Measurements from ENCODE around the gene EGFR. TPM values are rescaled to one million over a fixed set of nuclear protein-coding genes. Genes with fewer than 3 reads are reported as not detected.
A peak's percentile ranks its signal among the peaks of the same experiment; 100 is the strongest.

The EGFR gene
- total RNA-seq, 1 experiment from 2014 or later: 50.0 TPM

DNA sequence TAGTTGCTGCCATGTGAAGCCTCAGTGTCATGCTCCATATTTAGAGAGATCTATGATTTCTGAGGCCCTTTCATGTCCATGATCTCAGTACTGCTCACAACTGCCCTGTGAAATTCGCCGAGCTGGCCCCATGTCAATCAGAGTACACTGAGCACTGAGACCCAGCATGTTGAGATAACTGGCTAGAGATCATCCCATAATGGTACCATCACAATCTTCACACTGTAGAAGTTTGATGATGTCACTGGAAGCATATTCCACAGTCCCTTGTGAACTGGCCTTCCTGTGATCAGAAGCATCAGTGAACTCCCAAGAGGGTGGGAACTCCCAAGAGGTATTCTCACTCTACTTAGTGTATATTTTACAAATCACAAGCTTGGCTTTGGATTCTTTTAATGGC lies 116.0 kb downstream of the EGFR start:
- Histone ChIP-seq H3K27ac (ENCODE audit: low read length) (peak overlapping the region; percentile 99), H3K9ac (ENCODE audit: low read length) (peak overlapping the region; percentile 88), H3K4me1 (ENCODE audit: insufficient read depth, low read length) (peaks cover 61% of the 10 kb centered on the region), H3K79me2 (ENCODE audit: low read length) (peaks cover 71% of the 10 kb centered on the region), H3K36me3 (ENCODE audit: low read depth, low read length) (no peaks in the 10 kb centered on the region), H4K20me1 (ENCODE audit: low read length) (no peaks in the 10 kb centered on the region), H3K9me3 (ENCODE audit: low read length) (no peaks in the 10 kb centered on the region), H3K4me3 (ENCODE audit: low read length) (no peak overlapping the region), H3K9me2 (replicated peaks; ENCODE audit: low read length) (no peaks in the 10 kb centered on the region), H3K27me3 (ENCODE audit: low read length) (no peaks in the 10 kb centered on the region), H3K4me2 (ENCODE audit: low read length) (peak overlapping the region; percentile 74; the same call in 1 of the 2 replicates), H3F3A (ENCODE audit: low read length, unreplicated experiment) (peaks cover 6% of the 10 kb centered on the region), H2AFZ (ENCODE audit: low read length) (no peak overlapping the region)
- ATAC-seq (no peak), DNase-seq (no peak)
- ChIA-PET CTCF (no interaction called here), POLR2A (ENCODE audit: unreplicated experiment) (no interaction called here)
- intact Hi-C loops (cut with micrococcal nuclease): loop anchor here (5.0 kb wide), 2 partner anchors 347 to 362 kb away; no protein-coding TSS in a partner anchor
- TF ChIP-seq EZH2 (IDR thresholded peaks at IDR 0.05; ENCODE audit: low read length, unreplicated experiment): no peak
- TF ChIP-seq, protein P1, sequence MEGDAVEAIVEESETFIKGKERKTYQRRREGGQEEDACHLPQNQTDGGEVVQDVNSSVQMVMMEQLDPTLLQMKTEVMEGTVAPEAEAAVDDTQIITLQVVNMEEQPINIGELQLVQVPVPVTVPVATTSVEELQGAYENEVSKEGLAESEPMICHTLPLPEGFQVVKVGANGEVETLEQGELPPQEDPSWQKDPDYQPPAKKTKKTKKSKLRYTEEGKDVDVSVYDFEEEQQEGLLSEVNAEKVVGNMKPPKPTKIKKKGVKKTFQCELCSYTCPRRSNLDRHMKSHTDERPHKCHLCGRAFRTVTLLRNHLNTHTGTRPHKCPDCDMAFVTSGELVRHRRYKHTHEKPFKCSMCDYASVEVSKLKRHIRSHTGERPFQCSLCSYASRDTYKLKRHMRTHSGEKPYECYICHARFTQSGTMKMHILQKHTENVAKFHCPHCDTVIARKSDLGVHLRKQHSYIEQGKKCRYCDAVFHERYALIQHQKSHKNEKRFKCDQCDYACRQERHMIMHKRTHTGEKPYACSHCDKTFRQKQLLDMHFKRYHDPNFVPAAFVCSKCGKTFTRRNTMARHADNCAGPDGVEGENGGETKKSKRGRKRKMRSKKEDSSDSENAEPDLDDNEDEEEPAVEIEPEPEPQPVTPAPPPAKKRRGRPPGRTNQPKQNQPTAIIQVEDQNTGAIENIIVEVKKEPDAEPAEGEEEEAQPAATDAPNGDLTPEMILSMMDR (conservative IDR thresholded peaks at IDR 0.05; ENCODE audit: low read depth, low read length): no peak
- TF ChIP-seq EZH2phosphoT487 (IDR thresholded peaks at IDR 0.05; ENCODE audit: borderline replicate concordance, low read length): no peak
- no TSS peak for BruUV-seq (replicated peaks)

DNA sequence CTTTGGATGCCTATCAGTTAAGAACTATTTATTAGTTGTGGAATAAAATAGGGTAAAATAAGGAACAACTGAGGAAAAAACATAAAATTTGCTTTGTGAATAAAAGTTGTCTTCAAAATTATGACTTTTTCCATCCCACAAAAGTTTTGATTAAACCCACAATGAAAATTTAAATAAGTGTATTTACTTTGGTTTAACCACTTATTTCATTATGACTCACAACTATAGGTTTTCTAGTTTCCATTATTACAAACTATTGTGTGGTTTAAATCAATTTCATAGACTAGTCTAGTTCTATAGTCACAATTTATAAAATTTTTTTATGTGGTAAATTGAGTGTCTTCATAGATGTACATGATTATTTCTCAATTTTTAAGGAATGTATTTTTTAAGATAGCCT lies 116.6 kb downstream of the EGFR start:
- DNase-seq (no peak), ATAC-seq (no peak)
- H3K9ac ChIP-seq (ENCODE audit: low read length): peak overlapping the region; percentile 88; the same call in 1 of the 2 replicates
- H2AFZ ChIP-seq (ENCODE audit: low read length): no peak overlapping the region
- ChIA-PET CTCF (no interaction called here), POLR2A (ENCODE audit: unreplicated experiment) (no interaction called here)
- H3K9me3 ChIP-seq (ENCODE audit: low read length): no peaks in the 10 kb centered on the region
- H3K79me2 ChIP-seq (ENCODE audit: low read length): peaks cover 71% of the 10 kb centered on the region
- H3F3A ChIP-seq (ENCODE audit: low read length, unreplicated experiment): peaks cover 6% of the 10 kb centered on the region
- BruUV-seq (replicated peaks): no TSS peak
- peaks cover 4% of the 10 kb centered on the region; the same call in 1 of the 2 replicates for H3K36me3 ChIP-seq (ENCODE audit: low read depth, low read length)
- no peaks in the 10 kb centered on the region for H3K9me2 ChIP-seq (replicated peaks; ENCODE audit: low read length)
- H4K20me1 ChIP-seq (ENCODE audit: low read length): no peaks in the 10 kb centered on the region
- H3K4me3 ChIP-seq (ENCODE audit: low read length): no peak overlapping the region
- TF ChIP-seq, protein P1 (conservative IDR thresholded peaks at IDR 0.05; ENCODE audit: low read depth, low read length): no peak
- no peak for TF ChIP-seq EZH2 (IDR thresholded peaks at IDR 0.05; ENCODE audit: low read length, unreplicated experiment)
- TF ChIP-seq EZH2phosphoT487 (IDR thresholded peaks at IDR 0.05; ENCODE audit: borderline replicate concordance, low read length): no peak
- peak overlapping the region; percentile 99 for H3K27ac ChIP-seq (ENCODE audit: low read length)
- H3K4me2 ChIP-seq (ENCODE audit: low read length): peak overlapping the region; percentile 74; the same call in 1 of the 2 replicates
- no peaks in the 10 kb centered on the region for H3K27me3 ChIP-seq (ENCODE audit: low read length)
- peaks cover 54% of the 10 kb centered on the region for H3K4me1 ChIP-seq (ENCODE audit: insufficient read depth, low read length)
- intact Hi-C loops (cut with micrococcal nuclease): no loop called here

DNA sequence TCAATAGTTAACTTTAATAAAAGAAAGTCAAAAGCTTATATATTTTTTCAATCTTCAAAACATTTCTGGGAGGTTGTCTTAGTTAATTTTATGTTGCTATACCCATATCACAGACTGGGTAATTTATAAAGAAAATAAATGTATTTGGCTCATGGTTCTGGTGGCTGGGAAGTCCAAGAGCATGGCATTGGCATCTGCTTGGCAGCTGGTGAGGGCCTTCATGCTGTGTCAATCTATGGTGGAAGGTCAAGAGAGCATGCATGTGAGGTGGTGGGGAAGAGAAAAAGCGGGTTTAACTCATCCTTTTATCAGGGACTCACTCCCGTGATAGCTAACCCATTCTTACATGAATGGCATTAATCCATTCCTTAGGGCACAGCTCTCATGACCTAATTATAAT lies 119.8 kb downstream of the EGFR start:
- BruUV-seq (replicated peaks): no TSS peak
- ChIA-PET POLR2A (ENCODE audit: unreplicated experiment) (no interaction called here), CTCF (no interaction called here)
- no peaks in the 10 kb centered on the region for H4K20me1 ChIP-seq (ENCODE audit: low read length)
- no peak overlapping the region for H3K9ac ChIP-seq (ENCODE audit: low read length)
- no peak for ATAC-seq
- no peak overlapping the region for H3K4me2 ChIP-seq (ENCODE audit: low read length)
- no peak overlapping the region for H3K4me3 ChIP-seq (ENCODE audit: low read length)
- no peaks in the 10 kb centered on the region for H3K9me3 ChIP-seq (ENCODE audit: low read length)
- H3F3A ChIP-seq (ENCODE audit: low read length, unreplicated experiment): no peaks in the 10 kb centered on the region
- no peak overlapping the region for H3K27ac ChIP-seq (ENCODE audit: low read length)
- no peak overlapping the region for H2AFZ ChIP-seq (ENCODE audit: low read length)
- H3K36me3 ChIP-seq (ENCODE audit: low read depth, low read length): peaks cover 22% of the 10 kb centered on the region
- peaks cover 25% of the 10 kb centered on the region for H3K4me1 ChIP-seq (ENCODE audit: insufficient read depth, low read length)
- H3K27me3 ChIP-seq (ENCODE audit: low read length): no peaks in the 10 kb centered on the region
- no peak for TF ChIP-seq EZH2 (IDR thresholded peaks at IDR 0.05; ENCODE audit: low read length, unreplicated experiment)
- TF ChIP-seq, protein P1 (conservative IDR thresholded peaks at IDR 0.05; ENCODE audit: low read depth, low read length): no peak
- no peak for TF ChIP-seq EZH2phosphoT487 (IDR thresholded peaks at IDR 0.05; ENCODE audit: borderline replicate concordance, low read length)
- peaks cover 59% of the 10 kb centered on the region for H3K79me2 ChIP-seq (ENCODE audit: low read length)
- intact Hi-C loops (cut with micrococcal nuclease): no loop called here
- no peak for DNase-seq
- no peaks in the 10 kb centered on the region for H3K9me2 ChIP-seq (replicated peaks; ENCODE audit: low read length)
